ENCODE measurements around the gene ING4.

GRCh38 chr12:6703631-6704030, 40.7 kb upstream of the ING4 start:
- TF ChIP-seq YY1 (IDR thresholded peaks at IDR 0.05; ENCODE audit: low read depth) (no peak), JUND (IDR thresholded peaks at IDR 0.05) (no peak), CTCF (IDR thresholded peaks at IDR 0.05) (no peak), USF1 (IDR thresholded peaks at IDR 0.05; ENCODE audit: borderline replicate concordance, low read depth) (no peak), RAD21 (IDR thresholded peaks at IDR 0.05; ENCODE audit: low read length) (no peak), POLR2AphosphoS5 (IDR thresholded peaks at IDR 0.05; ENCODE audit: low read depth, low read length) (no peak), NRF1 (IDR thresholded peaks at IDR 0.05; ENCODE audit: low read depth, low read length) (no peak)

Measured in SK-N-SH (cell line).